Progenitor cell of endocrine pancreas (in vitro differentiated cells): Measurements from ENCODE around the gene TNIK. TPM values are rescaled to one million over a fixed set of nuclear protein-coding genes. Genes with fewer than 3 reads are reported as not detected.

Experiments used
- DNase-seq: peaks from one replicate; pipeline ENCODE4 v3.0.0; 2021; ENCODE audit warnings: low spot score; ENCODE audit not compliant: unreplicated experiment
- H3K27ac Mint-ChIP-seq: 2 replicates; pipeline ENCODE4 v1.8.0; 2021; ENCODE audit warnings: mild to moderate bottlenecking, moderate library complexity, mixed read lengths
- H3K27me3 Mint-ChIP-seq: 2 replicates; pipeline ENCODE4 v1.8.0; 2021; ENCODE audit warnings: mixed read lengths
- H3K36me3 Mint-ChIP-seq: 2 replicates; pipeline ENCODE4 v1.8.0; 2022; ENCODE audit warnings: mixed read lengths; ENCODE audit not compliant: insufficient read depth
- H3K4me1 Mint-ChIP-seq: 2 replicates; pipeline ENCODE4 v1.8.0; 2021; ENCODE audit warnings: low read depth, mixed read lengths
- H3K4me3 Mint-ChIP-seq: 2 replicates; pipeline ENCODE4 v1.8.0; 2021; ENCODE audit warnings: low read depth, mild to moderate bottlenecking, moderate library complexity, mixed read lengths
- H3K9me3 Mint-ChIP-seq: 2 replicates; pipeline ENCODE4 v1.8.0; 2021; ENCODE audit warnings: low read depth, mixed read lengths
- total RNA-seq: library from RNA; stranded (reverse); gene quantifications from 2 replicates; pipeline ENCODE4 v1.2.1, GENCODE V29; 2021
- TF ChIP-seq, protein P1 (sequence below): fragments of 200-600 bp; sonication (generic); IDR thresholded peaks from one replicate; pipeline ENCODE4 v1.5.0; 2021; ENCODE audit warnings: antibody characterized with exemption, mild to moderate bottlenecking; ENCODE audit not compliant: unreplicated experiment

The TNIK gene
- total RNA-seq, 1 donor from 2014 or later, result 15.7 TPM

DNA sequence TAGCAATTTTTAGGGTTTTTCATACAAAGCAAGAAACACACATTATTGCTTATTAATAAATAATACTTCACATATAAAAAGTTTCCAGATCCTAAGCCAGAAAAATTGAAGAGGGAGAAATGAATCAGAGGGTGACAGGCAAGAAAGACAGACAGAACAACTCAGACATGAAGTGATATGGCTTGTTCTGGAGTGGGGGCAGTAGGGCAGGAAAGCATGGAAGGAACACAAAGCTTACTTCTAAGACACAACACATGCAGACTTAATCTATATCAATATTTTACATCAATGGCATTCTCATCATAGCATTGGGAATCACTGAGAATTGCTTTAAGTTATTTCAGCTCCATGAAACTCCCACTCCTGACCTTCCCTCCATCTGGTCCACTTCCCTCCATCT is 24.4 kb downstream of the TNIK start:
- Mint-ChIP-seq H3K27me3 (no peaks in the 10 kb centered on the region), H3K4me1 (no peaks in the 10 kb centered on the region), H3K9me3 (no peaks in the 10 kb centered on the region), H3K27ac (no peak overlapping the region), H3K4me3 (no peak overlapping the region), H3K36me3 (no peaks in the 10 kb centered on the region)
- DNase-seq, result no peak
- TF ChIP-seq, protein P1, sequence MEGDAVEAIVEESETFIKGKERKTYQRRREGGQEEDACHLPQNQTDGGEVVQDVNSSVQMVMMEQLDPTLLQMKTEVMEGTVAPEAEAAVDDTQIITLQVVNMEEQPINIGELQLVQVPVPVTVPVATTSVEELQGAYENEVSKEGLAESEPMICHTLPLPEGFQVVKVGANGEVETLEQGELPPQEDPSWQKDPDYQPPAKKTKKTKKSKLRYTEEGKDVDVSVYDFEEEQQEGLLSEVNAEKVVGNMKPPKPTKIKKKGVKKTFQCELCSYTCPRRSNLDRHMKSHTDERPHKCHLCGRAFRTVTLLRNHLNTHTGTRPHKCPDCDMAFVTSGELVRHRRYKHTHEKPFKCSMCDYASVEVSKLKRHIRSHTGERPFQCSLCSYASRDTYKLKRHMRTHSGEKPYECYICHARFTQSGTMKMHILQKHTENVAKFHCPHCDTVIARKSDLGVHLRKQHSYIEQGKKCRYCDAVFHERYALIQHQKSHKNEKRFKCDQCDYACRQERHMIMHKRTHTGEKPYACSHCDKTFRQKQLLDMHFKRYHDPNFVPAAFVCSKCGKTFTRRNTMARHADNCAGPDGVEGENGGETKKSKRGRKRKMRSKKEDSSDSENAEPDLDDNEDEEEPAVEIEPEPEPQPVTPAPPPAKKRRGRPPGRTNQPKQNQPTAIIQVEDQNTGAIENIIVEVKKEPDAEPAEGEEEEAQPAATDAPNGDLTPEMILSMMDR, result no peak

DNA sequence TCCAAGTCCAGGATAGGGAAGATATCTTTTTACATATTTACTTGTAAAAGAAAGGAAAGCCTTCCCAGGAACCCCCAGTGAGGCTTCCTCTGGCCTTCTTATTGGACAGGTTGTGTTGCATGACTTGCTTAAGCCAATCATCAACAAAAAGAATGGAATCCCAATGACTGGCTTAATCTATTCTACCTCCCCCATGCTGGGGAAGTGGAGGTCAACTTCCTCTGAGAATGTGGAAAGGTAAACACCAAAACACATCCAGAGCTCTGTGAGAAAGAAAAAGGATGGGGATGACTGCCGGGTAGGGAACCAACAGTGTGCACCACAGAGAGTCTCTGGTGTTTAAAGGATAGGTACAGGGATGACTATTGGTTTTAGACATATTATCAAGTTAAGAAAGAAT is 25.1 kb downstream of the TNIK start:
- no peak for DNase-seq
- Mint-ChIP-seq H3K4me3 (no peak overlapping the region), H3K4me1 (no peaks in the 10 kb centered on the region), H3K9me3 (no peaks in the 10 kb centered on the region), H3K36me3 (no peaks in the 10 kb centered on the region), H3K27me3 (no peaks in the 10 kb centered on the region), H3K27ac (no peak overlapping the region)
- TF ChIP-seq, protein P1, result no peak

DNA sequence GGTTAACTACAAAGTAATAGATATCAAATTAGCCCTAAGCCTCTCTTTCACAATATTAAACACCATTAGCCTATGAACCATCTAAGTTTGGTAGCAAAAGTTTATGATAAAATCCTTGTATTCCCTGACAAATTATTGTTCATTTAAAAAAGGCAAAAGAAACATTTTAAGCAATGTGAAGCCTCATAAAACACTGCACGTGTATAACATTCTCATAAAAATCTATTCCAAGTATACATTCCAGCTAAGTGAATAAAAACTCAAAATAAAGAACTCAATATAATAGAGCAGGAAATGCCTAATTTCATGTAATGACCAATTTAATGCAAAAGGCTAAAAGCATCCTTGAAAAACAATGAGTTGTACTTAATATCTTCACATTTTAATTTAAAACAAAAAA is 27.7 kb downstream of the TNIK start:
- H3K27me3 Mint-ChIP-seq, result no peaks in the 10 kb centered on the region
- no peak overlapping the region for H3K27ac Mint-ChIP-seq
- TF ChIP-seq, protein P1, result no peak
- H3K9me3 Mint-ChIP-seq, result no peaks in the 10 kb centered on the region
- no peak for DNase-seq
- H3K4me3 Mint-ChIP-seq, result no peak overlapping the region
- H3K4me1 Mint-ChIP-seq, result no peaks in the 10 kb centered on the region
- H3K36me3 Mint-ChIP-seq, result no peaks in the 10 kb centered on the region

DNA sequence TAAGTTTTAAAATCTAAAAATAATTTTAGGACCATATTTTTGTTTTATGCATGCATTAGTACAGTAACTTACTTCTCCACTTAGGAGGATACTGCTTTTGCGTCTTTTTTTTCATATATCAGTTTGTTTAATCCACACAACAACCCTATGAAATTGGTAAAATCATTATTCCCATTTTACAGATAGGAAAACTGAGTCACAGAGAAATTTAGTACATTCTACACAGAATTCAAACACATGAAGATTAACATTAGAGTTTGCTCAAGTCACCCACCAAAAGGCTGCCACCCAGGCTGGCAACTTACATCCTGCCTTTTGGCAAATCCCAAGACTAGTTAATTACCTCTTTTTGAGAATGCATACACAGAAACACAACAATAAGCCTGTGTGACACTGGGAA is 28.7 kb downstream of the TNIK start:
- Mint-ChIP-seq H3K36me3 (no peaks in the 10 kb centered on the region), H3K9me3 (no peaks in the 10 kb centered on the region), H3K27ac (no peak overlapping the region), H3K4me1 (no peaks in the 10 kb centered on the region), H3K27me3 (no peaks in the 10 kb centered on the region), H3K4me3 (no peak overlapping the region)
- TF ChIP-seq, protein P1, result no peak
- no peak for DNase-seq

DNA sequence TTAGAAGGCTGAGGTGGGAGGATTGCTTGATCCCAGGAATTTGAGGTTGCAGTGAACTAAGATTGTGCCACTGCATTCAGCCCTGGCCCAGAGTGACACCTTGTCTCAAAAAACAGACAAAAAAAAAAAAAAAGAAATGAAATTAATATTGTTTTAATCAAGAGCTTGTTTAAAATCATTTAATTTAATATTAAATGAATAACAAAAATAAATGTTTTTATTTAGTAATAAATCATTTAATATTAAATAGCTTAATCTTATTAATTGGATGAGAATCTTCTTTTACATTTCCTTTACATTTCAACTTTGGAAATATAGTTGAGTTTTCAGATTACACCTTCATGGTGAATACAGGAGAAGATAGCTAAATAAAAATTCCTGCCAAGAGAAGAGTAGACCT is 29.7 kb downstream of the TNIK start:
- no peak for DNase-seq
- Mint-ChIP-seq H3K27ac (no peak overlapping the region), H3K4me1 (no peaks in the 10 kb centered on the region)

More for the DNA sequence above, 29.7 kb downstream of the TNIK start:
- TF ChIP-seq, protein P1, result no peak
- no peaks in the 10 kb centered on the region for H3K9me3 Mint-ChIP-seq
- no peaks in the 10 kb centered on the region for H3K27me3 Mint-ChIP-seq
- H3K36me3 Mint-ChIP-seq, result no peaks in the 10 kb centered on the region
- no peak overlapping the region for H3K4me3 Mint-ChIP-seq
